Gastroesophageal sphincter (tissue), 4 donors: ENCODE data around the gene PTTG1. TPM values are rescaled to one million over a fixed set of nuclear protein-coding genes. Genes with fewer than 3 reads are reported as not detected.

ENCODE experiments used
- small RNA-seq, 4 donors: library from RNA; depleted of rRNA; stranded (forward); fragments of <200 nt; gene quantifications; one replicate each; pipeline ENCODE3, GENCODE V24; 2016
- total RNA-seq, 4 donors: library from RNA; depleted of rRNA; stranded (reverse); fragments of >200 nt; gene quantifications; one replicate each; pipeline ENCODE4 v1.1.0, GENCODE V29; 2016

Gene PTTG1
- total RNA-seq, 4 donors from 2014 or later: 3.5 to 31.8 (median 4.8) TPM

Small RNA genes lying within 50 kb of the gene (small RNA-seq; reads per million reads assigned to genes)
- gene MIR3142: 0 reads per million in 4 donors

Other genes starting within 250 kb of the PTTG1 start
- not detected for gene FABP6, start 192.3 kb upstream of the PTTG1 start, total RNA-seq
- gene CCNJL, start 109.3 kb upstream of the PTTG1 start, total RNA-seq: 1 to 10 TPM in 1 of 4 donors, under 1 TPM in 3; 0.35 to 1.9 (median 0.65) TPM
- gene C1QTNF2, start 51.2 kb upstream of the PTTG1 start, total RNA-seq: 1 to 10 TPM; 1.5 to 6.9 (median 3.2) TPM
- gene FAM200C, start 21.8 kb upstream of the PTTG1 start, total RNA-seq: 1 to 10 TPM; 3.5 to 9.5 (median 6.8) TPM
- gene SLU7, start 2.8 kb upstream of the PTTG1 start, total RNA-seq: 100 to 1,000 TPM in 1 of 4 donors, 10 to 100 TPM in 3; 52.6 to 133 (median 88.3) TPM